ENCODE measurements around the gene DIAPH3. TPM values are rescaled to one million over a fixed set of nuclear protein-coding genes. Genes with fewer than 3 reads are reported as not detected.

The DIAPH3 gene
- total and polyA plus RNA-seq, 4 experiments from 2014 or later: 0.03 TPM; not detected in 3

GRCh38 chr13:59780058-59780457 is 383.7 kb downstream of the DIAPH3 start:
- no peak for DNase-seq
- no peaks in the 10 kb centered on the region for H3K4me1 ChIP-seq (ENCODE audit: insufficient read depth, low read length)
- no peak overlapping the region for H3K4me3 ChIP-seq (ENCODE audit: low read length in 2 of 2)
- H3K27me3 ChIP-seq (ENCODE audit: insufficient read depth, low read length): no peaks in the 10 kb centered on the region
- Mint-ChIP-seq H3K4me3 (no peak overlapping the region), H3K27ac (no peak overlapping the region), H3K27me3 (no peaks in the 10 kb centered on the region), H3K9me3 (no peaks in the 10 kb centered on the region), H3K36me3 (no peaks in the 10 kb centered on the region), H3K4me1 (no peaks in the 10 kb centered on the region)
- intact Hi-C loops (cut with micrococcal nuclease): no loop called here
- H3K36me3 ChIP-seq (ENCODE audit: insufficient read depth, low read length): no peaks in the 10 kb centered on the region
- ChIA-PET CTCF (ENCODE audit: partially characterized antibody) (no interaction called here), POLR2A (ENCODE audit: partially characterized antibody) (no interaction called here)
- H3K27ac ChIP-seq (ENCODE audit: low read depth, low read length): no peak overlapping the region
- H3K9me3 ChIP-seq (ENCODE audit: control insufficient read depth in 1 of 2, low read length in 2 of 2): no peaks in the 10 kb centered on the region

GRCh38 chr13:59776924-59777690 is 386.6 kb downstream of the DIAPH3 start:
- Histone ChIP-seq H3K4me1 (ENCODE audit: insufficient read depth, low read length) (no peaks in the 10 kb centered on the region), H3K4me3 (ENCODE audit: low read length in 2 of 2) (no peak overlapping the region), H3K36me3 (ENCODE audit: insufficient read depth, low read length) (no peaks in the 10 kb centered on the region), H3K27me3 (ENCODE audit: insufficient read depth, low read length) (no peaks in the 10 kb centered on the region), H3K27ac (ENCODE audit: low read depth, low read length) (no peak overlapping the region), H3K9me3 (ENCODE audit: control insufficient read depth in 1 of 2, low read length in 2 of 2) (no peaks in the 10 kb centered on the region)
- Mint-ChIP-seq H3K9me3 (no peaks in the 10 kb centered on the region), H3K4me1 (no peaks in the 10 kb centered on the region), H3K36me3 (no peaks in the 10 kb centered on the region), H3K27me3 (no peaks in the 10 kb centered on the region), H3K27ac (no peak overlapping the region), H3K4me3 (no peak overlapping the region)
- CTCF ChIA-PET (ENCODE audit: partially characterized antibody): no interaction called here
- POLR2A ChIA-PET (ENCODE audit: partially characterized antibody): no interaction called here
- no peak for DNase-seq
- intact Hi-C loops (cut with micrococcal nuclease): no loop called here

- intact Hi-C loops (cut with micrococcal nuclease): no loop called here
- Mint-ChIP-seq H3K27me3 (no peaks in the 10 kb centered on the region), H3K4me3 (no peak overlapping the region)
Observed at GRCh38 chr13:59774491-59774971, 389.2 kb downstream of the DIAPH3 start.

GRCh38 chr13:59771272-59771671 is 392.5 kb downstream of the DIAPH3 start:
- Histone ChIP-seq H3K27me3 (ENCODE audit: insufficient read depth, low read length) (no peaks in the 10 kb centered on the region), H3K4me3 (ENCODE audit: low read length in 2 of 2) (no peak overlapping the region), H3K36me3 (ENCODE audit: insufficient read depth, low read length) (no peaks in the 10 kb centered on the region), H3K9me3 (ENCODE audit: control insufficient read depth in 1 of 2, low read length in 2 of 2) (no peaks in the 10 kb centered on the region), H3K27ac (ENCODE audit: low read depth, low read length) (no peak overlapping the region), H3K4me1 (ENCODE audit: insufficient read depth, low read length) (no peaks in the 10 kb centered on the region)
- intact Hi-C loops (cut with micrococcal nuclease): no loop called here
- DNase-seq: no peak
- no peaks in the 10 kb centered on the region for H3K4me1 Mint-ChIP-seq
- no peaks in the 10 kb centered on the region for H3K27me3 Mint-ChIP-seq
- POLR2A ChIA-PET (ENCODE audit: partially characterized antibody): no interaction called here
- CTCF ChIA-PET (ENCODE audit: partially characterized antibody): interaction anchor here (0.7 to 2.7 kb wide), 6 partner anchors 9 to 380 kb away, joined by 3 to 13 read pairs (median 4); no protein-coding TSS in a partner anchor
- no peak overlapping the region for H3K4me3 Mint-ChIP-seq
- H3K27ac Mint-ChIP-seq: no peak overlapping the region
- no peaks in the 10 kb centered on the region for H3K9me3 Mint-ChIP-seq
- no peaks in the 10 kb centered on the region for H3K36me3 Mint-ChIP-seq

More at GRCh38 chr13:59774491-59774971, 389.2 kb downstream of the DIAPH3 start:
- no peaks in the 10 kb centered on the region for H3K4me1 Mint-ChIP-seq
- H3K9me3 Mint-ChIP-seq: no peaks in the 10 kb centered on the region
- CTCF ChIA-PET (ENCODE audit: partially characterized antibody): interaction anchor here (1.0 kb wide), 1 partner anchor 9 kb away, joined by 3 read pairs; no protein-coding TSS in a partner anchor
- Histone ChIP-seq H3K4me3 (ENCODE audit: low read length in 2 of 2) (no peak overlapping the region), H3K36me3 (ENCODE audit: insufficient read depth, low read length) (no peaks in the 10 kb centered on the region), H3K4me1 (ENCODE audit: insufficient read depth, low read length) (no peaks in the 10 kb centered on the region), H3K27me3 (ENCODE audit: insufficient read depth, low read length) (no peaks in the 10 kb centered on the region), H3K9me3 (ENCODE audit: control insufficient read depth in 1 of 2, low read length in 2 of 2) (no peaks in the 10 kb centered on the region), H3K27ac (ENCODE audit: low read depth, low read length) (no peak overlapping the region)
- H3K36me3 Mint-ChIP-seq: no peaks in the 10 kb centered on the region
- no peak overlapping the region for H3K27ac Mint-ChIP-seq
- no peak for DNase-seq
- POLR2A ChIA-PET (ENCODE audit: partially characterized antibody): no interaction called here

GRCh38 chr13:59770451-59770850 is 393.3 kb downstream of the DIAPH3 start:
- no peaks in the 10 kb centered on the region for H3K27me3 Mint-ChIP-seq
- Histone ChIP-seq H3K4me3 (ENCODE audit: low read length in 2 of 2) (no peak overlapping the region), H3K4me1 (ENCODE audit: insufficient read depth, low read length) (no peaks in the 10 kb centered on the region), H3K9me3 (ENCODE audit: control insufficient read depth in 1 of 2, low read length in 2 of 2) (no peaks in the 10 kb centered on the region), H3K36me3 (ENCODE audit: insufficient read depth, low read length) (no peaks in the 10 kb centered on the region), H3K27me3 (ENCODE audit: insufficient read depth, low read length) (no peaks in the 10 kb centered on the region), H3K27ac (ENCODE audit: low read depth, low read length) (no peak overlapping the region)
- no peak for DNase-seq
- no peak overlapping the region for H3K4me3 Mint-ChIP-seq
- H3K27ac Mint-ChIP-seq: no peak overlapping the region
- CTCF ChIA-PET (ENCODE audit: partially characterized antibody): interaction anchor here (1.1 to 2.7 kb wide), 4 partner anchors 9 to 379 kb away, joined by 3 to 13 read pairs (median 6); no protein-coding TSS in a partner anchor
- H3K36me3 Mint-ChIP-seq: no peaks in the 10 kb centered on the region
- POLR2A ChIA-PET (ENCODE audit: partially characterized antibody): no interaction called here
- intact Hi-C loops (cut with micrococcal nuclease): no loop called here
- no peaks in the 10 kb centered on the region for H3K4me1 Mint-ChIP-seq
- no peaks in the 10 kb centered on the region for H3K9me3 Mint-ChIP-seq

GRCh38 chr13:59766236-59766635 is 397.5 kb downstream of the DIAPH3 start:
- POLR2A ChIA-PET (ENCODE audit: partially characterized antibody): no interaction called here

GRCh38 chr13:59755632-59756290 is 408.0 kb downstream of the DIAPH3 start:
- Mint-ChIP-seq H3K36me3 (no peaks in the 10 kb centered on the region), H3K27ac (no peak overlapping the region), H3K27me3 (no peaks in the 10 kb centered on the region), H3K4me3 (no peak overlapping the region), H3K4me1 (no peaks in the 10 kb centered on the region), H3K9me3 (no peaks in the 10 kb centered on the region)
- no peaks in the 10 kb centered on the region for H3K27me3 ChIP-seq (ENCODE audit: insufficient read depth, low read length)
- H3K9me3 ChIP-seq (ENCODE audit: control insufficient read depth in 1 of 2, low read length in 2 of 2): no peaks in the 10 kb centered on the region
- H3K36me3 ChIP-seq (ENCODE audit: insufficient read depth, low read length): no peaks in the 10 kb centered on the region
- no peak overlapping the region for H3K27ac ChIP-seq (ENCODE audit: low read depth, low read length)
- H3K4me1 ChIP-seq (ENCODE audit: insufficient read depth, low read length): no peaks in the 10 kb centered on the region
- intact Hi-C loops (cut with micrococcal nuclease): no loop called here
- H3K4me3 ChIP-seq (ENCODE audit: low read length in 2 of 2): no peak overlapping the region
- ChIA-PET CTCF (ENCODE audit: partially characterized antibody) (no interaction called here), POLR2A (ENCODE audit: partially characterized antibody) (no interaction called here)
- DNase-seq: no peak

More at GRCh38 chr13:59766236-59766635, 397.5 kb downstream of the DIAPH3 start:
- Histone ChIP-seq H3K27ac (ENCODE audit: low read depth, low read length) (no peak overlapping the region), H3K4me3 (ENCODE audit: low read length in 2 of 2) (no peak overlapping the region), H3K27me3 (ENCODE audit: insufficient read depth, low read length) (no peaks in the 10 kb centered on the region), H3K9me3 (ENCODE audit: control insufficient read depth in 1 of 2, low read length in 2 of 2) (no peaks in the 10 kb centered on the region), H3K36me3 (ENCODE audit: insufficient read depth, low read length) (no peaks in the 10 kb centered on the region), H3K4me1 (ENCODE audit: insufficient read depth, low read length) (no peaks in the 10 kb centered on the region)
- no peaks in the 10 kb centered on the region for H3K36me3 Mint-ChIP-seq
- peaks cover 0 to 2% (median 0%) of the 10 kb centered on the region in 8 donors for H3K9me3 Mint-ChIP-seq
- no peak overlapping the region for H3K27ac Mint-ChIP-seq
- H3K4me3 Mint-ChIP-seq: no peak overlapping the region
- intact Hi-C loops (cut with micrococcal nuclease): no loop called here
- no peak for DNase-seq
- CTCF ChIA-PET (ENCODE audit: partially characterized antibody): no interaction called here
- H3K4me1 Mint-ChIP-seq: no peaks in the 10 kb centered on the region
- no peaks in the 10 kb centered on the region for H3K27me3 Mint-ChIP-seq

All from CD4-positive, alpha-beta memory T cell (primary cell).